Astrocyte (in vitro differentiated cells and primary cell): ENCODE measurements around the gene SEMA6D. TPM values are rescaled to one million over a fixed set of nuclear protein-coding genes. Genes with fewer than 3 reads are reported as not detected.

Experiments used
- DNase-seq: peaks from one replicate; pipeline ENCODE4 v3.0.0-alpha.2; 2010; ENCODE audit warnings: low read depth
- FAIRE-seq: peaks from 2 replicates; lab custom pipeline; 2011; peaks lifted over from hg19 to GRCh38; lab: Jason Lieb, UNC
- H2AFZ ChIP-seq: 2 replicates; pipeline ENCODE4 v1.6.0; 2012; ENCODE audit warnings: low read depth, low read length, inconsistent platforms
- H3K27ac ChIP-seq: 2 replicates; pipeline ENCODE4 v1.5.1; 2011; ENCODE audit warnings: low read depth, low read length, inconsistent platforms
- H3K27me3 ChIP-seq: 2 replicates; pipeline ENCODE4 v1.6.0; 2011; ENCODE audit warnings: low read length, inconsistent platforms; ENCODE audit not compliant: insufficient read depth
- H3K36me3 ChIP-seq: 2 replicates; pipeline ENCODE4 v1.5.1; 2011; ENCODE audit warnings: low read length, inconsistent platforms; ENCODE audit not compliant: insufficient read depth
- H3K4me1 ChIP-seq: 2 replicates; pipeline ENCODE4 v1.5.1; 2011; ENCODE audit warnings: low read length, inconsistent platforms; ENCODE audit not compliant: insufficient read depth
- H3K4me2 ChIP-seq: 2 replicates; pipeline ENCODE4 v1.6.0; 2012; ENCODE audit warnings: low read length, inconsistent platforms
- H3K4me3 ChIP-seq: 2 replicates; pipeline ENCODE4 v1.5.1; 2011; ENCODE audit warnings: low read depth, mild to moderate bottlenecking, low read length, inconsistent platforms; ENCODE audit not compliant: insufficient read depth
- H3K79me2 ChIP-seq: 2 replicates; pipeline ENCODE4 v1.6.0; 2012; ENCODE audit warnings: mild to moderate bottlenecking, low read length, inconsistent platforms; ENCODE audit not compliant: insufficient read depth
- H3K9ac ChIP-seq: 2 replicates; pipeline ENCODE4 v1.6.0; 2012; ENCODE audit warnings: mild to moderate bottlenecking, low read length, inconsistent platforms
- H3K9me3 ChIP-seq: 2 replicates; pipeline ENCODE4 v1.5.1; 2012; ENCODE audit warnings: low read depth, mild to moderate bottlenecking, low read length, inconsistent platforms; ENCODE audit not compliant: insufficient read depth
- H4K20me1 ChIP-seq: 2 replicates; pipeline ENCODE4 v1.6.0; 2012; ENCODE audit warnings: low read length, inconsistent platforms; ENCODE audit not compliant: insufficient read depth
- H3K27ac Mint-ChIP-seq: one replicate; pipeline ENCODE4 v1.8.0; 2021; ENCODE audit warnings: mild to moderate bottlenecking, mixed read lengths; ENCODE audit not compliant: unreplicated experiment
- H3K27me3 Mint-ChIP-seq: one replicate; pipeline ENCODE4 v1.8.0; 2021; ENCODE audit warnings: low read depth, mixed read lengths; ENCODE audit not compliant: unreplicated experiment
- H3K36me3 Mint-ChIP-seq: one replicate; pipeline ENCODE4 v1.8.0; 2021; ENCODE audit warnings: low read depth, mixed read lengths; ENCODE audit not compliant: unreplicated experiment
- H3K4me1 Mint-ChIP-seq: one replicate; pipeline ENCODE4 v1.8.0; 2021; ENCODE audit warnings: low read depth, mixed read lengths; ENCODE audit not compliant: unreplicated experiment
- H3K4me3 Mint-ChIP-seq: one replicate; pipeline ENCODE4 v1.8.0; 2021; ENCODE audit warnings: mild to moderate bottlenecking, moderate library complexity, mixed read lengths; ENCODE audit not compliant: unreplicated experiment
- H3K9me3 Mint-ChIP-seq: one replicate; pipeline ENCODE4 v1.8.0; 2021; ENCODE audit warnings: mild to moderate bottlenecking, mixed read lengths; ENCODE audit not compliant: unreplicated experiment
- EZH2 ChIP-seq: IDR thresholded peaks from 2 replicates; pipeline ENCODE4 v1.6.1; 2012; ENCODE audit warnings: mild to moderate bottlenecking, low read length, inconsistent platforms; ENCODE audit not compliant: insufficient read depth
- total RNA-seq: library from RNA; stranded (reverse); gene quantifications from 2 replicates; pipeline ENCODE4 v1.2.1, GENCODE V29; 2021
- TF ChIP-seq, protein P1 (sequence below): IDR thresholded peaks from 2 replicates; pipeline ENCODE4 v1.5.1; 2011; ENCODE audit warnings: low read depth, mild to moderate bottlenecking, inconsistent platforms, low read length, moderate library complexity; ENCODE audit not compliant: insufficient read depth

The SEMA6D gene
- total RNA-seq, 1 donor from 2014 or later: 1.5 TPM

DNA sequence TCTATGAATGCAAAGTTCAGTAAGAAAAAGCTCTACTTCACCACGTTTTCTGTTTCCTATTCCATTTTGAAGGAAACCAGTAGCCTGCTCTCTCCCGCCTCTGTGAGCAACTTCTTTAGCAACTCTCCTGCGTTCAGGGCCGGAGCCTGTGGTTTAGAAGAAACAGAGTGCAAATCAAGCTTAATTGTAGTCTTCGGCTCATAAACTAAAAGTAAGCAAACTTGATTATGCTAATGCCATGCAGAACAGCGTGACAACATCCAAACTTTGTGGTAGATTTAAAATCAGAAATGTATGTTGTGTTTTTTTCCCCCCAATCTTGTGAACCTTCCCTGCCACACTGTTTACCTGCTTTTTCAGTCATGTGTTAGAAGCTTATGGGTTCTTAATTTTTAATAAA is 87.4 kb downstream of the SEMA6D start:
- Histone ChIP-seq H4K20me1 (no peaks in the 10 kb centered on the region), H3K9ac (no peak overlapping the region), H3K4me3 (no peak overlapping the region), H3K9me3 (no peaks in the 10 kb centered on the region), H2AFZ (no peak overlapping the region), H3K36me3 (no peaks in the 10 kb centered on the region), H3K27ac (no peak overlapping the region), H3K79me2 (no peaks in the 10 kb centered on the region), H3K4me1 (no peaks in the 10 kb centered on the region), H3K4me2 (no peak overlapping the region), H3K27me3 (no peaks in the 10 kb centered on the region)
- FAIRE-seq: no peak
- Mint-ChIP-seq H3K4me3 (no peak overlapping the region), H3K27ac (no peak overlapping the region), H3K36me3 (no peaks in the 10 kb centered on the region), H3K4me1 (no peaks in the 10 kb centered on the region), H3K27me3 (no peaks in the 10 kb centered on the region), H3K9me3 (peaks cover 2% of the 10 kb centered on the region)
- TF ChIP-seq, protein P1, sequence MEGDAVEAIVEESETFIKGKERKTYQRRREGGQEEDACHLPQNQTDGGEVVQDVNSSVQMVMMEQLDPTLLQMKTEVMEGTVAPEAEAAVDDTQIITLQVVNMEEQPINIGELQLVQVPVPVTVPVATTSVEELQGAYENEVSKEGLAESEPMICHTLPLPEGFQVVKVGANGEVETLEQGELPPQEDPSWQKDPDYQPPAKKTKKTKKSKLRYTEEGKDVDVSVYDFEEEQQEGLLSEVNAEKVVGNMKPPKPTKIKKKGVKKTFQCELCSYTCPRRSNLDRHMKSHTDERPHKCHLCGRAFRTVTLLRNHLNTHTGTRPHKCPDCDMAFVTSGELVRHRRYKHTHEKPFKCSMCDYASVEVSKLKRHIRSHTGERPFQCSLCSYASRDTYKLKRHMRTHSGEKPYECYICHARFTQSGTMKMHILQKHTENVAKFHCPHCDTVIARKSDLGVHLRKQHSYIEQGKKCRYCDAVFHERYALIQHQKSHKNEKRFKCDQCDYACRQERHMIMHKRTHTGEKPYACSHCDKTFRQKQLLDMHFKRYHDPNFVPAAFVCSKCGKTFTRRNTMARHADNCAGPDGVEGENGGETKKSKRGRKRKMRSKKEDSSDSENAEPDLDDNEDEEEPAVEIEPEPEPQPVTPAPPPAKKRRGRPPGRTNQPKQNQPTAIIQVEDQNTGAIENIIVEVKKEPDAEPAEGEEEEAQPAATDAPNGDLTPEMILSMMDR: no peak
- TF ChIP-seq EZH2: no peak
- DNase-seq: no peak

DNA sequence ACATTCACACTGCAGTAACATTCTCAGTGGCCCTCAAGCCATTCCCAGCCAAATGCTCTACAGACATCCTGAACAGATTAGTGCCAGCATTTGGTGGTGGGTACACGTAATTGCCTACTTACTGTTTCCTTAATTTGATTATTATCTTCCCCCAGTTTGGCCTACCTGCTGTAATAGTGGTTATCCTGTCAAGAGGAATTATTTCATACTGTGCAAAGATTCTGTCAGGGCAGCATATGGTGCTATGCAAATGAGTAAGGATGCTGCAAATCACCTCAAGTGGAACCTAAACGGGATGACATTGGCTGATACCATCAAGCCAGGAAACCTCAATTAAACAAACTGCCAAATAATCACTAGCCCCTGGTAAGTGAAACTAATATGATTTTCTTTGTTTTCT is 88.7 kb downstream of the SEMA6D start:
- H3K9me3 ChIP-seq: no peaks in the 10 kb centered on the region
- no peaks in the 10 kb centered on the region for H4K20me1 ChIP-seq
- TF ChIP-seq, protein P1: no peak
- TF ChIP-seq EZH2: no peak
- H3K9ac ChIP-seq: no peak overlapping the region
- H3K4me1 ChIP-seq: no peaks in the 10 kb centered on the region
- H3K36me3 Mint-ChIP-seq: no peaks in the 10 kb centered on the region
- no peaks in the 10 kb centered on the region for H3K27me3 ChIP-seq
- no peak overlapping the region for H3K4me3 ChIP-seq
- no peaks in the 10 kb centered on the region for H3K27me3 Mint-ChIP-seq
- DNase-seq (no peak), FAIRE-seq (no peak)
- no peaks in the 10 kb centered on the region for H3K79me2 ChIP-seq
- no peaks in the 10 kb centered on the region for H3K36me3 ChIP-seq
- no peak overlapping the region for H3K4me2 ChIP-seq
- H3K27ac Mint-ChIP-seq: no peak overlapping the region
- peaks cover 3% of the 10 kb centered on the region for H3K9me3 Mint-ChIP-seq
- H3K4me1 Mint-ChIP-seq: peaks cover under 1% of the 10 kb centered on the region
- H3K27ac ChIP-seq: no peak overlapping the region
- H3K4me3 Mint-ChIP-seq: no peak overlapping the region
- H2AFZ ChIP-seq: no peak overlapping the region

DNA sequence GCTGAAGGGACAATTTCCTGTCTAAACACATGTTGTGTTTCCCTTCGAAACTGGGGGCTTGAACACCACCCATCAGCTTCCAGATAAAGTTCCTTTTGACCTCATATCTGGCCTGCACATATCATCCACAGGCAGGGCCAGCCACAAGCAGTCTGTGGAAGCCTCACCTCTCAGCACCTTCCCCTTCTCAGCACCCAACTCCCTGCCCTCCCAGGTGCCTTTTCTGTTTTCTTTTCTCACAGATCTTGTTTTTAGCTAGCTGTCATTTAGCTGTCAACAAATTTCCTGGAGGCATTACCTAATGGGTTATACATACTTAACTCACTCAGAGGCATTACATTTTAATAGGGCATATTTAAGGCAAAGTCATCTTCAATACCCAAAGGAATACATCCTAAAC is 93.9 kb downstream of the SEMA6D start:
- H3K9ac ChIP-seq: no peak overlapping the region
- TF ChIP-seq, protein P1: no peak
- no peak for TF ChIP-seq EZH2
- no peak for DNase-seq
- Mint-ChIP-seq H3K27ac (no peak overlapping the region), H3K36me3 (peaks cover 2% of the 10 kb centered on the region), H3K4me1 (peaks cover 19% of the 10 kb centered on the region), H3K27me3 (peaks cover 11% of the 10 kb centered on the region), H3K9me3 (peaks cover 3% of the 10 kb centered on the region), H3K4me3 (no peak overlapping the region)
- no peak overlapping the region for H2AFZ ChIP-seq
- no peaks in the 10 kb centered on the region for H4K20me1 ChIP-seq
- no peaks in the 10 kb centered on the region for H3K27me3 ChIP-seq
- no peak overlapping the region for H3K4me3 ChIP-seq
- no peak for FAIRE-seq
- H3K9me3 ChIP-seq: no peaks in the 10 kb centered on the region
- no peaks in the 10 kb centered on the region for H3K4me1 ChIP-seq
- H3K27ac ChIP-seq: no peak overlapping the region
- H3K4me2 ChIP-seq: no peak overlapping the region
- no peaks in the 10 kb centered on the region for H3K79me2 ChIP-seq
- no peaks in the 10 kb centered on the region for H3K36me3 ChIP-seq
